Suprapubic skin (tissue), 3 donors: ENCODE results near the gene CBARP.

Source experiments
- CTCF ChIP-seq, 2 donors: fragments of 200-600 bp in 1 of 2; fragments of 450-650 bp in 1 of 2; sonication (generic) in 1 of 2; IDR thresholded peaks; one replicate each; pipeline ENCODE4 v1.5.1; 2016 to 2019; ENCODE audit warnings: antibody characterized with exemption in 2 of 2, mild to moderate bottlenecking in 1 of 2, moderate library complexity in 1 of 2
- POLR2A ChIP-seq, 2 donors: fragments of 450-650 bp; IDR thresholded peaks; one replicate each; pipeline ENCODE4 v1.6.1; 2017; ENCODE audit warnings: antibody characterized with exemption in 2 of 2, mild to moderate bottlenecking in 2 of 2, moderate library complexity in 2 of 2

DNA sequence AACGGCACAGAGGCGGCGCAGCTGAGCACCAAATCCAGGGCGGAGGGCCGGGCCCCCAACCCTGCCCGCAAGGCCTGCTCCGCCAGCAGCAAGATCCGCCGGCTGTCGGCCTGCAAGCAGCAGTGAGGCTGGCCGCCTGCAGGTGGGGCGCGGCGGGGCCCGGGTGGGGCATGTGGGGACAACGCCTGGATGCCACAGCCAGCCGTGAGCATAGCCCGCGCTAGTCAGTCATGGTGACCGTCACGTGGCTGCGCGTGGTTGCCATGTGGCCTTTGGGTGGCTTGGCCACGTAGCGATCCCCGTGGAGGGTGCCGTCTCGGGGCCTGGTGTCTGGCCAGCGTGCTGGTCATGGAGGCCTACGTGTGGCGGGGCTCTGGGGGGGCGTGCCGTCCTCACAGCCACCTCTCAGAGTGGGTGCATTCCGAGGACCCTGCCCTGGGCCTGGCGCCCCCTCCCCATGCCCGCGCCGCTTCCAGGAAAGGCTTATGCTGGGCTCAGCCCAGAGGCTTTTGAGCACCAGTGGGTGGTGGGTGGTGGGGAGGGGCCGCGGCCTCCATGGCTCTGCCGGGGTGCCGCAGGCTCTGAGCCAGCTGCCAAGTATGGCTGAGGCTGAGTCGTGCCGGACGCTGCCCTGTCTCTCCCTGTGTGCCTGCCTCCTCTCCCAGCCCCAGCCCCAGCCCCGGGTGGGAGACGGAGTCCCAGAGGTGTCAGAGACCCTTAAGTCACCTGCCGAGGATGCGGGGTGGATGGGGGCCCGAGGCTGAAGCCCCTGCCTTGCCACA lies 11.1 kb downstream of the CBARP start:
- TF ChIP-seq CTCF (IDR thresholded peaks at IDR 0.05), result no peak
- no peak for TF ChIP-seq POLR2A (IDR thresholded peaks at IDR 0.05)
